CD4-positive, alpha-beta T cell treated with Interleukin-4 for 1 hour (primary cell): ENCODE results near the gene DHRS4.

Source experiments
- DNase-seq, 2 donors: peaks; one replicate each; pipeline ENCODE4 v3.0.0-alpha.2; 2020 to 2022

DHRS4 gene

GRCh38 chr14:23953464-23954278, at the start of gene DHRS4:
Gene DHRS4 (plus strand): TSS chr14:23953770. CDS start chr14:23953789, 19 bp downstream.
- peak; percentile 81 to 86 for DNase-seq

- DNase-seq: peak in 1 of 2 donors; percentile 8
Observed at GRCh38 chr14:23910101-23910875, 43.3 kb upstream of the DHRS4 start.

- DNase-seq: no peak
Observed at GRCh38 chr14:23910876-23911210, 42.7 kb upstream of the DHRS4 start.

GRCh38 chr14:23915559-23915958, 38.0 kb upstream of the DHRS4 start:
- DNase-seq: no peak

GRCh38 chr14:23916004-23916403, 37.6 kb upstream of the DHRS4 start:
- DNase-seq: no peak

- no peak for DNase-seq
Observed at GRCh38 chr14:23916446-23916845, 37.1 kb upstream of the DHRS4 start.

GRCh38 chr14:23922545-23922944, 31.0 kb upstream of the DHRS4 start:
- no peak for DNase-seq

- DNase-seq: no peak
Observed at GRCh38 chr14:23925523-23926075, 28.0 kb upstream of the DHRS4 start.

GRCh38 chr14:23926543-23926942, 27.0 kb upstream of the DHRS4 start:
- DNase-seq: no peak

GRCh38 chr14:23929136-23929535, 24.4 kb upstream of the DHRS4 start:
- no peak for DNase-seq

GRCh38 chr14:23929822-23930294, 23.7 kb upstream of the DHRS4 start:
- peak; percentile 76 to 82 for DNase-seq

- no peak for DNase-seq
Observed at GRCh38 chr14:23930742-23931141, 22.8 kb upstream of the DHRS4 start.

- DNase-seq: no peak
Observed at GRCh38 chr14:23931721-23932289, 21.8 kb upstream of the DHRS4 start.

- DNase-seq: no peak
Observed at GRCh38 chr14:23932639-23933038, 20.9 kb upstream of the DHRS4 start.

- DNase-seq: no peak
Observed at GRCh38 chr14:23933108-23933741, 20.3 kb upstream of the DHRS4 start.

- no peak for DNase-seq
Observed at GRCh38 chr14:23933742-23934128, 19.8 kb upstream of the DHRS4 start.

- DNase-seq: no peak
Observed at GRCh38 chr14:23935158-23935557, 18.4 kb upstream of the DHRS4 start.

GRCh38 chr14:23936084-23936829, 17.3 kb upstream of the DHRS4 start:
- DNase-seq: no peak

- DNase-seq: no peak
Observed at GRCh38 chr14:23937203-23937602, 16.4 kb upstream of the DHRS4 start.

- DNase-seq: no peak
Observed at GRCh38 chr14:23938823-23939222, 14.7 kb upstream of the DHRS4 start.

- no peak for DNase-seq
Observed at GRCh38 chr14:23939607-23940326, 13.8 kb upstream of the DHRS4 start.
